ENCODE results near the gene CHIA. TPM values are rescaled to one million over a fixed set of nuclear protein-coding genes. Genes with fewer than 3 reads are reported as not detected.
A peak's percentile ranks its signal among the peaks of the same experiment; 100 is the strongest.
"Not testable (repeated sequence)": the region's sequence is repeated elsewhere in the genome, so short reads cannot be mapped to it uniquely, and the experiment has no call there.

The CHIA gene
- total RNA-seq, 1 experiment from 2014 or later = not detected

GRCh38 chr1:111275780-111276433 is 14.7 kb upstream of the CHIA start:
- DNase-seq (ENCODE audit: low read depth, low spot score) = no peak
- in situ Hi-C loops (cut with HindIII; ENCODE audit: low pct_unique_long_range_greater_than_20kb, low sequenced_read_pairs) = no loop called here

- DNase-seq (ENCODE audit: low read depth, low spot score) = no peak
- in situ Hi-C loops (cut with HindIII; ENCODE audit: low pct_unique_long_range_greater_than_20kb, low sequenced_read_pairs) = no loop called here
Measured at GRCh38 chr1:111279144-111279543, 11.5 kb upstream of the CHIA start.

GRCh38 chr1:111280267-111280666 is 10.4 kb upstream of the CHIA start:
- in situ Hi-C loops (cut with HindIII; ENCODE audit: low pct_unique_long_range_greater_than_20kb, low sequenced_read_pairs) = no loop called here
- DNase-seq (ENCODE audit: low read depth, low spot score) = no peak

GRCh38 chr1:111281411-111281810 is 9.2 kb upstream of the CHIA start:
- DNase-seq (ENCODE audit: low read depth, low spot score) = no peak
- in situ Hi-C loops (cut with HindIII; ENCODE audit: low pct_unique_long_range_greater_than_20kb, low sequenced_read_pairs) = no loop called here

- in situ Hi-C loops (cut with HindIII; ENCODE audit: low pct_unique_long_range_greater_than_20kb, low sequenced_read_pairs) = no loop called here
- DNase-seq (ENCODE audit: low read depth, low spot score) = no peak
Measured at GRCh38 chr1:111283838-111284237, 6.8 kb upstream of the CHIA start.

- in situ Hi-C loops (cut with HindIII; ENCODE audit: low pct_unique_long_range_greater_than_20kb, low sequenced_read_pairs) = no loop called here
- DNase-seq (ENCODE audit: low read depth, low spot score) = no peak
Measured at GRCh38 chr1:111285879-111286278, 4.8 kb upstream of the CHIA start.

- in situ Hi-C loops (cut with HindIII; ENCODE audit: low pct_unique_long_range_greater_than_20kb, low sequenced_read_pairs) = no loop called here
- no peak for DNase-seq (ENCODE audit: low read depth, low spot score)
Measured at GRCh38 chr1:111286912-111287311, 3.7 kb upstream of the CHIA start.

GRCh38 chr1:111289371-111289770 is 1.3 kb upstream of the CHIA start:
- DNase-seq (ENCODE audit: low read depth, low spot score) = no peak
- in situ Hi-C loops (cut with HindIII; ENCODE audit: low pct_unique_long_range_greater_than_20kb, low sequenced_read_pairs) = no loop called here

GRCh38 chr1:111290104-111290503 is 547 bp upstream of the CHIA start:
- no peak for DNase-seq (ENCODE audit: low read depth, low spot score)
- in situ Hi-C loops (cut with HindIII; ENCODE audit: low pct_unique_long_range_greater_than_20kb, low sequenced_read_pairs) = no loop called here

GRCh38 chr1:111294390-111294789 is 3.7 kb downstream of the CHIA start:
- in situ Hi-C loops (cut with HindIII; ENCODE audit: low pct_unique_long_range_greater_than_20kb, low sequenced_read_pairs) = no loop called here
- DNase-seq (ENCODE audit: low read depth, low spot score) = no peak

- no peak for DNase-seq (ENCODE audit: low read depth, low spot score)
- in situ Hi-C loops (cut with HindIII; ENCODE audit: low pct_unique_long_range_greater_than_20kb, low sequenced_read_pairs) = no loop called here
Measured at GRCh38 chr1:111302374-111302773, 11.7 kb downstream of the CHIA start.

- in situ Hi-C loops (cut with HindIII; ENCODE audit: low pct_unique_long_range_greater_than_20kb, low sequenced_read_pairs) = no loop called here
- DNase-seq (ENCODE audit: low read depth, low spot score) = no peak
Measured at GRCh38 chr1:111309690-111310089, 19.0 kb downstream of the CHIA start.

- in situ Hi-C loops (cut with HindIII; ENCODE audit: low pct_unique_long_range_greater_than_20kb, low sequenced_read_pairs) = no loop called here
- DNase-seq (ENCODE audit: low read depth, low spot score) = no peak
Measured at GRCh38 chr1:111318523-111318922, 27.9 kb downstream of the CHIA start.

- no peak for DNase-seq (ENCODE audit: low read depth, low spot score)
- in situ Hi-C loops (cut with HindIII; ENCODE audit: low pct_unique_long_range_greater_than_20kb, low sequenced_read_pairs) = no loop called here
Measured at GRCh38 chr1:111320066-111320879, 29.6 kb downstream of the CHIA start.

- in situ Hi-C loops (cut with HindIII; ENCODE audit: low pct_unique_long_range_greater_than_20kb, low sequenced_read_pairs) = no loop called here
- DNase-seq (ENCODE audit: low read depth, low spot score) = no peak
Measured at GRCh38 chr1:111323231-111323630, 32.6 kb downstream of the CHIA start.

- in situ Hi-C loops (cut with HindIII; ENCODE audit: low pct_unique_long_range_greater_than_20kb, low sequenced_read_pairs) = no loop called here
- no peak for DNase-seq (ENCODE audit: low read depth, low spot score)
Measured at GRCh38 chr1:111332190-111332589, 41.5 kb downstream of the CHIA start.

- DNase-seq (ENCODE audit: low read depth, low spot score) = peak; percentile 65
- in situ Hi-C loops (cut with HindIII; ENCODE audit: low pct_unique_long_range_greater_than_20kb, low sequenced_read_pairs) = no loop called here
Measured at GRCh38 chr1:111334169-111334568, 43.5 kb downstream of the CHIA start.

GRCh38 chr1:111335214-111335877 is 44.7 kb downstream of the CHIA start:
- DNase-seq (ENCODE audit: low read depth, low spot score); in situ Hi-C loops (cut with HindIII; ENCODE audit: low pct_unique_long_range_greater_than_20kb, low sequenced_read_pairs): not testable (repeated sequence)

GRCh38 chr1:111338849-111339248 is 48.2 kb downstream of the CHIA start:
- in situ Hi-C loops (cut with HindIII; ENCODE audit: low pct_unique_long_range_greater_than_20kb, low sequenced_read_pairs); DNase-seq (ENCODE audit: low read depth, low spot score): not testable (repeated sequence)

All from SK-MEL-5 (cell line).